ENCODE data around the gene YTHDC2. TPM values are rescaled to one million over a fixed set of nuclear protein-coding genes. Genes with fewer than 3 reads are reported as not detected.
A peak's percentile ranks its signal among the peaks of the same experiment; 100 is the strongest.

YTHDC2 gene
- total and polyA plus RNA-seq, 11 donors: 5.7 to 19.8 (median 13.0) TPM

DNA sequence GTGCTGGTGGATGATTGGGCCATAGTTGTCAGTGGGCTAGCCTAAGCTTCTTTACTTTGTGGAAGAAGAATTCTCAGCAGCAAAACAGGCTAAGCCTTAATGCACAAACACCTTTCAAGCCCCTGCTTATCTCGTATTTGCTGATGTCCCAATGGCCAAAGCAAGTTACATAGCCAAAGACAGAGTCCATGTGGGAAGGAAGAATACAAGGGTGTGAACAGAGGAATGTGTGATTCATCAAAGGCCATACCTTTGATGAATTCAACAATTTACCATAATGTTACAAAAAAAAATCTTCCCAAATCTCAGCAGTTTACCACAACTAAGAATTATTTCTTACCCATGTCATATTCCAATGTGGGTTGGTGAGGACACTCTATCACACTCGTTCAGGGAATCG, 1.2 kb upstream of the YTHDC2 start:
- intact Hi-C loops (cut with DNase I): loop anchor here (2.0 to 10.0 kb wide), 10 partner anchors 132 to 518 kb away; no protein-coding TSS in a partner anchor
- ATAC-seq: no peak
- Histone ChIP-seq H3K9me3 (no peaks in the 10 kb centered on the region), H3K4me1 (peaks cover 0 to 37% (median 16%) of the 10 kb centered on the region in 12 donors), H3K36me3 (peaks cover 0 to 22% (median 0%) of the 10 kb centered on the region in 9 donors), H3K4me3 (no peak overlapping the region), H3K27ac (no peak overlapping the region), H3K27me3 (peaks cover 0 to 23% (median 0%) of the 10 kb centered on the region in 9 donors)
- no peak for DNase-seq
- TF ChIP-seq, protein P1, sequence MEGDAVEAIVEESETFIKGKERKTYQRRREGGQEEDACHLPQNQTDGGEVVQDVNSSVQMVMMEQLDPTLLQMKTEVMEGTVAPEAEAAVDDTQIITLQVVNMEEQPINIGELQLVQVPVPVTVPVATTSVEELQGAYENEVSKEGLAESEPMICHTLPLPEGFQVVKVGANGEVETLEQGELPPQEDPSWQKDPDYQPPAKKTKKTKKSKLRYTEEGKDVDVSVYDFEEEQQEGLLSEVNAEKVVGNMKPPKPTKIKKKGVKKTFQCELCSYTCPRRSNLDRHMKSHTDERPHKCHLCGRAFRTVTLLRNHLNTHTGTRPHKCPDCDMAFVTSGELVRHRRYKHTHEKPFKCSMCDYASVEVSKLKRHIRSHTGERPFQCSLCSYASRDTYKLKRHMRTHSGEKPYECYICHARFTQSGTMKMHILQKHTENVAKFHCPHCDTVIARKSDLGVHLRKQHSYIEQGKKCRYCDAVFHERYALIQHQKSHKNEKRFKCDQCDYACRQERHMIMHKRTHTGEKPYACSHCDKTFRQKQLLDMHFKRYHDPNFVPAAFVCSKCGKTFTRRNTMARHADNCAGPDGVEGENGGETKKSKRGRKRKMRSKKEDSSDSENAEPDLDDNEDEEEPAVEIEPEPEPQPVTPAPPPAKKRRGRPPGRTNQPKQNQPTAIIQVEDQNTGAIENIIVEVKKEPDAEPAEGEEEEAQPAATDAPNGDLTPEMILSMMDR (IDR thresholded peaks at IDR 0.05): no peak
- TF ChIP-seq POLR2A (IDR thresholded peaks at IDR 0.05): no peak
- WGBS, 4 donors: 89 to 92% (median 90%) methylated on average over 3 of the region's 3 CpGs

DNA sequence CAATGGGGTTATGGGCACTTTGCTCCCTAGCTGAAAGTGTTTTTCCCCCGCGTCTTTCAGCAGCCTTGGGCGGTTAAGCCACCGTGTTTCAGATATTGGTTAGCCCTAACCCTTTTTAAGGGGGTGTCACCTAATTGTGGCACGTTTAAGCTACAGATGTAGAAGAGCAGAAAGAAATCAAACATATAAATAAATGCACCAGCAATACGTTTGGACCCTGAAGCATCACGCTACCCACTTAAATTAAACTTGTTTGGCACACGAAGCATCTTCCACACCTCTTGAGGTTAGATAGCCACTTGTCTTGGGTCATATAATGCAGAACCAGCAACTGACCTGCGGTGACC, 768 bp downstream of the YTHDC2 start:
- Histone ChIP-seq H3K36me3 (peaks cover 0 to 39% (median 7%) of the 10 kb centered on the region in 9 donors), H3K4me3 (peak overlapping the region; percentile 77 to 96 (median 82)), H3K27me3 (peaks cover 0 to 12% (median 0%) of the 10 kb centered on the region in 9 donors), H3K27ac (peak overlapping the region; percentile 70 to 97 (median 92)), H3K9me3 (no peaks in the 10 kb centered on the region), H3K4me1 (peaks cover 0 to 40% (median 16%) of the 10 kb centered on the region in 12 donors)
- no peak for TF ChIP-seq POLR2A (IDR thresholded peaks at IDR 0.05)
- TF ChIP-seq, protein P1 (IDR thresholded peaks at IDR 0.05): no peak
- DNase-seq (no peak), ATAC-seq (no peak)
- 6 to 8% (median 7%) methylated on average over 9 of the region's 9 CpGs for WGBS, 4 donors
- intact Hi-C loops (cut with DNase I): loop anchor here (5.0 to 10.0 kb wide), 6 partner anchors 137 to 519 kb away; no protein-coding TSS in a partner anchor

DNA sequence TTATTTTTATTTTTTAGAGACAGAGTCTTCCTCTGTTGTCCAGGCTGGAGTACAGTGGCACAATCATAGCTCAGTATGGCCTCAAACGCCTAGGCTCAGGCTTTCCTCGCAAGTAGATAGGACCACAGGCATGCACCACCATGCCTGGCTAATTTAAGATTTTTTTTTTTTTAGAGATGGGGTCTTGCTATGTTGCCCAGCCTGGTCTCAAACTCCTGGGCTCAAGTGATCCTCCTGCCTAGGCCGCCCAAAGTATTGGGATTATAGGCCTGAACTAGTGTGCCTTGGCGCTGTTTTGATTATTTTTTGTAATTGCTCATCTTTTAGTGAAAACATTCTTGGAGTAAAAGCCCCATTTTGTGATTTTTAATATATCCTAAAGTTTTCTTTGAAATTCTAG, 5.4 kb downstream of the YTHDC2 start:
- intact Hi-C loops (cut with DNase I): loop anchor here in 4 of 10 donors (5.0 to 10.0 kb wide), 4 partner anchors 314 to 597 kb away; partner anchors contain the start of gene REEP5 (in 1 of the 4)
- peaks cover 0 to 53% (median 21%) of the 10 kb centered on the region in 9 donors for H3K36me3 ChIP-seq
- H3K27ac ChIP-seq: no peak overlapping the region
- 95 to 98% (median 97%) methylated on average over 4 of the region's 4 CpGs for WGBS, 4 donors
- H3K9me3 ChIP-seq: no peaks in the 10 kb centered on the region
- TF ChIP-seq, protein P1 (IDR thresholded peaks at IDR 0.05): no peak
- TF ChIP-seq POLR2A (IDR thresholded peaks at IDR 0.05): no peak
- ATAC-seq (no peak), DNase-seq (no peak)
- H3K4me1 ChIP-seq: peaks cover 0 to 62% (median 24%) of the 10 kb centered on the region in 12 donors
- no peaks in the 10 kb centered on the region for H3K27me3 ChIP-seq
- H3K4me3 ChIP-seq: no peak overlapping the region

DNA sequence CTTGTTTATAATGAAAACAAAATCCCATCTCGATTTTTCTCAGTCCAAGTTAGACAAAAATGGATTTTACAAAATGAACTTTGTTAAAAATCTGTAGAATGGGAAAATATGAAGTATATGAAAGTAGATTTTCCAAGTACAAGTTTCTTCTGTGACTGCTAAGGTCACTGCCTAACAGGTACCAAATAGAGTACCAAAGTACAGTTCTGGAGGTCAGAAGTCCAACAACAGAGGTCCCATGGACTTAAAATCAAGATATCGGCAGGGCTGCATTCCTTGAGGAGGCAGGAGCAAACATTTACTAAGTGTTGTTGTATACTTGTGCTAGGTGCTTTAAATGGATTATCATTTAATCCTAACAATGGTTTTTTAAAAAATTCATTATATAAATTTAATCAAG, 5.9 kb downstream of the YTHDC2 start:
- peaks cover 0 to 53% (median 21%) of the 10 kb centered on the region in 9 donors for H3K36me3 ChIP-seq
- no peak for TF ChIP-seq POLR2A (IDR thresholded peaks at IDR 0.05)
- TF ChIP-seq, protein P1 (IDR thresholded peaks at IDR 0.05): no peak
- intact Hi-C loops (cut with DNase I): loop anchor here in 4 of 10 donors (5.0 to 10.0 kb wide), 4 partner anchors 315 to 597 kb away; partner anchors contain the start of gene REEP5 (in 1 of the 4)
- H3K27ac ChIP-seq: no peak overlapping the region
- H3K4me3 ChIP-seq: no peak overlapping the region
- no peak for ATAC-seq
- no peaks in the 10 kb centered on the region for H3K9me3 ChIP-seq
- no peaks in the 10 kb centered on the region for H3K27me3 ChIP-seq
- 85 to 96% (median 90%) methylated on average over 2 of the region's 2 CpGs for WGBS, 4 donors
- peaks cover 0 to 64% (median 24%) of the 10 kb centered on the region in 12 donors for H3K4me1 ChIP-seq
- no peak for DNase-seq
